Superior temporal gyrus (tissue), 1 donor: ENCODE measurements around the gene NOL3.

Experiments used
- DNase-seq: peaks from one replicate; pipeline ENCODE4 v3.0.0-alpha.2; 2016; ENCODE audit errors: extremely low spot score

NOL3 gene

DNA sequence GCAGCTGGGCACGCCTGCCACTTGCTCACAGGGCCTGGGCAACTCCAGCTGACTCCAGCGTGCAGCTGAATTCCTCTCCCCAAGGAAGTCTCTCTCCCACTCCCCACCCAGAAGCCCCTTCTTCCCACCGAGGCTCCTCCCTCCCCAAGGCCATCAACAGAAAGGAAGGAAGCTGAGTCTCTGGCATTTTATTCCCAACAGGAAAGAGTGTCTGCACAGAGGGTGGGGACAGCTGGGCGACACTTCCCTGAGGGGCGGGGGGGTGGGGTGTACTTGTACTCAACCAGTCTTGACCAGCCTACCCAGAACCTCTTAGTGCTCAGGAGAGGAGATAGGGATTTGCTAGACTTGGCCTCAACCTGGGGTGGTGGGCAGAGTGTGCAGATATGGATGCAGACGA, 19.7 kb downstream of the NOL3 start, which contains the start of gene EXOC3L1:
EXOC3L1 (minus strand) TSS at position 96 of the 400 bp plus-strand sequence. CDS start 460 bp downstream, outside the sequence.
- DNase-seq, result no peak

DNA sequence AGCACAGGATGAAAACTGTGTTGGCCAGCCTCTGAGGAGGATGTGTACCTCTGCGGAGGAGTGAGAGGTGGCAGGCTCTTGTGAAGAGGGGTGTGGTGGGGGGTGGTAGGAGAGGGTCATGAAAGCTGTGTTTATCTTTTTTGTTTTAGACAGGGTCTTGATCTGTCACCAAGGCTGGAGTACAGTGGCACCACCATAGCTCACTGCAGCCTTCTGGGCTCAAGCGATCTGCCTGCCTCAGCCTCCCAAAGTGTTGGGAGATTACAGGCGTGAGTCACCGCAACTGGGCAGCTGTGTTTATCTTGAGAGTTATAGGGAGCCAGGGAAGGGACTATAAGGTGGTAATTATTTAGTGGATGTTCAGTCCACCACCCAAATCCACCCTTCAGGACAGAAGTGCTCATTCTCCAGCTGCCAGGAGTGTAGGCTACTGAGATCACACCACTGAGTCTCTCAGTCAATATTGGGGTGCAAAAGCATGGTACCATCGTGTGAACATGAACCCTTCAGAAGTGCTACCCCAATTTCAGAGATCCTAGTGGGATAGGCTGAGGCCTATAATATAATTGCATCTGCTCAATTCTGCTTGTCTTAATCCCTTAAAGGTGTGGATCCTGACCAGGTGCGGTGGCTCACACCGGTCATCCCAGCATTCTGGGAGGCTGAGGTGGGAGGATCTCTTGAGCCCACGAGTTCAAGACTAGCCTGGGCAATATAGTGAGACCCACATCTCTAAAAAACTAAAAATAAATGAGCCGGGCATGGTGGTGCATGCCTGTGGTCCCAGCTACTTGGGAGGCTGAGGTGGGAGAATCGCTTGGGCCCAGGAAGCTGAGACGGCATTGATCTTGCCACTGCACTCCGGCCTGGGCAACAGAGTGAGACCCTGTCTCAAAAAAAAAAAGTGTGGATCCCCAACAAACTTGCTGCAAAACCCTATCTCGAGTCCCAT, 20.4 kb downstream of the NOL3 start:
- no peak for DNase-seq

DNA sequence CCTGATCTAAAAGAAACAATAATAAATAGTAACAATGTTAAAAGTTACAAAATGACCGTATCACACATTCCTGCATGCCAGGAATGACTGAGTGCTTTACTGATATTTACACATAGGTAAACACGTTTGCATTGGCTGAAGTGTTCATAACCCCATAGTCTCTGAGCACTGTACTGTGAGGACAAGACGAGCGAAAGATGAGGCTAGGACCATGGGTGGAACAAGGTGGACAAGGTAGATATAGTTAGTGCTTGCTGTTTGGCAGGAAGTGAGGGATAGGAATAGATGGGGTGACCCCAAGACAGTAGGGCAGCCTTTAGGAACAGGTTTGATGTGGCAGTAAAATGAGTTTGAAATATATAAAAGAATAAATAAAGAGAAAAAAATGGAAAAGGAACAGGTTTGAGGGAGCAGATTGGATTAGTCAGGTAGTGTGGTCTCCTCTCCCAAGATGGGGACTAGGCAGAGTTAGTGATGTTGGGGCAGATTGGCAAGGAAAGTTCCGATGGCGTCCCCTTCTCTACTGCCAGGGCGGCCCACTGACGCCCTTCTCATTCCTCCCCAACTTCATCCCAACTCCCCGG, 21.2 kb downstream of the NOL3 start:
- no peak for DNase-seq

DNA sequence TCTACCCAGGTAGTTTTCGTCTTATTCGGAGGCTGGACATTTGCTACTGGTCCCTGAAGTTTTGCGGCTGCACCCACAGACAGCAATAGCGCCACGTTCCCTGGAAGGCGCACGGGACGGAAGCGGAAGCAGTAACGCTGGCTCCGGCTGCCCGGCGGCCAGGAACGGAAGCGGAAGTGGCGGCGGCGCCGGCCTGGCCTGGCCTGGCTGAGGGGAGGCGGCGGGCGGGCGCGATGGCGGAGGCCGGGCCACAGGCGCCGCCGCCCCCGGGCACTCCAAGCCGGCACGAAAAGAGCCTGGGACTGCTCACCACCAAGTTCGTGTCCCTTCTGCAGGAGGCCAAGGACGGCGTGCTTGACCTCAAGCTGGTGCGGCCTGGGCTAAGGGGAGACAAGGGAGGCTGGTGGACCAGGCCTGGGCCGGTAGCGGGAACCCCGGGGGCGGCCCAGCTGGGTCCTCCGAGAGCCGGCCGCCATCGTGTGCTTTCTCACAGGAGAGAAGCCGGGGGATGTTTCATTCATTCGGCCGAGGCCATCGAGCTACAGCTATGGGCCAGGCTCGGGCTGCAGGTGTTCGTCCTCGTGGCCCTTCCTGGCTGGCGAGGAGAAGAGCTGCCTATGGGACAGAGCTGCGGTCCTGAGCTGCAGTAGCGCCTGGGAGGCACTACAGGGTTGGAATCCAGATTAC, 21.8 kb downstream of the NOL3 start, which contains the start of gene E2F4:
E2F4 (plus strand) TSS at position 161 of the 687 bp plus-strand sequence; CDS start at position 234, 73 bp downstream.
- DNase-seq, result peak; percentile 96

DNA sequence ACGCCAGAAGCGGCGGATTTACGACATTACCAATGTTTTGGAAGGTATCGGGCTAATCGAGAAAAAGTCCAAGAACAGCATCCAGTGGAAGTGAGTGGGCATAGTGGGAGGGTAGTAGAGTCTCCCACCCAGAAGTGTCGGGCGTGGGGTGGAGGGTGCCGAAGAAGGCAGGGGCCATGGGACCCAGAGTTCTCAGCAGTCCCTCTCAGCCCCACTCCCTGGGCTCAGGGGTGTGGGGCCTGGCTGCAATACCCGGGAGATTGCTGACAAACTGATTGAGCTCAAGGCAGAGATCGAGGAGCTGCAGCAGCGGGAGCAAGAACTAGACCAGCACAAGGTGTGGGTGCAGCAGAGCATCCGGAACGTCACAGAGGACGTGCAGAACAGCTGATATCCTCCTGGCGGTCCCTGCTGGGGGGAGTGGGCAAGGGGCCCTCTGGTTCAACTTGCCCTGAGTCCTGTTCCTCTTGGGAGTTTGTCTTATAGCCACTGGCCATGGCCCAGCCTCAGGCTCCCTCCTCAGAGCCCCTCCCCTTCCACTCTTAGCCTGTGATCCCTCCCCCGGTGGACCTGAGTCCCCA, 22.5 kb downstream of the NOL3 start:
- no peak for DNase-seq

DNA sequence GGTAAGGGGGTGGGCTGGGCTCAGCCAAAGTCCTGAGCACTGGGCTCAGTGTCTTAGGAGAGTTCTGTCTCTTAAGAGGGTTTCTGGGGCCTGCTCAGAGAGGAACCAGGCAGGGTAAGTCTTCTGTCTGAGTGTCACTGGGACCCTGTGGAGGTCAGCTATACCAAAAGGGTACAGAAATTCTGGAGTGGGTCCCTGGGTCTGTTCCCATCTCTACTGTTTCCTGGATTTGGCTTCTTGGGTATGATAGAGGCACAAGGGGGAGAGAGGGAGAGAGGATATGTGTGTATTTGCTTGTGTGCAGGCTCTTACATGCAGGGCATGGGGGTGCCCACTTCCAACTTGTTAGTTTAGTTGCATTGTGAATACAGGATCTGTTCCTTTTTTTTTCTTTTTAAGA, 23.2 kb downstream of the NOL3 start:
- DNase-seq, result no peak

DNA sequence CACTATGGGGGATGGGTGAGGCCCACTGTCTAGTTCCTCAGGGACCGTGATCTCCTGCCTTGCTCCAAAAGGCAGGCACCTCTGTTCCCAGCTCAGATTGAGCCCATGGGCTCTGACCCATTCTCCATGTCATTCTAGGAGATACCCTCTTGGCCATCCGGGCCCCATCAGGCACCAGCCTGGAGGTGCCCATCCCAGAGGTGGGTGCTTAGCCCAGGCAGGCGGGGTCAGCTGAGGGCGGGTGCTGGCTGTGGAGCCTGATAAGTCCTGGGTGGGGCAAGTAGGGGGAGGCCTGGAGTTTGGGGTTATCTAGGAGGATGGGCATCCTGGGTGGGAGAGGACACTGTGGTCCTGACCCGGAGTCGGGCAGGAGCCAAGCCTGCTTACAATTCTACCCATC, 23.9 kb downstream of the NOL3 start:
- DNase-seq, result no peak

DNA sequence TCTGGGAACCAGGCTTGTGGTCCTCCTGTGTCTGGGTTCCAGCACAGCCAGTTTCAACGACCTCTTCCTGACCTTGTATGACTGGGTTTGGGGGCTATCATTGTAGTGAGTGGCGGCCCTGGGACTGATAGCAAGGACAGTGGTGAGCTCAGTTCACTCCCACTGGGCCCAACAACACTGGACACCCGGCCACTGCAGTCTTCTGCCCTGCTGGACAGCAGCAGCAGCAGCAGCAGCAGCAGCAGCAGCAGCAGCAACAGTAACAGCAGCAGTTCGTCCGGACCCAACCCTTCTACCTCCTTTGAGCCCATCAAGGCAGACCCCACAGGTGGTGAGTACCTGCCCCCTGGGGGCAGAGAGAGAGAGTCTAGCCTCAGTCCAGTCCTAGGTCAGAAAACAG, 25.3 kb downstream of the NOL3 start:
- DNase-seq, result no peak

DNA sequence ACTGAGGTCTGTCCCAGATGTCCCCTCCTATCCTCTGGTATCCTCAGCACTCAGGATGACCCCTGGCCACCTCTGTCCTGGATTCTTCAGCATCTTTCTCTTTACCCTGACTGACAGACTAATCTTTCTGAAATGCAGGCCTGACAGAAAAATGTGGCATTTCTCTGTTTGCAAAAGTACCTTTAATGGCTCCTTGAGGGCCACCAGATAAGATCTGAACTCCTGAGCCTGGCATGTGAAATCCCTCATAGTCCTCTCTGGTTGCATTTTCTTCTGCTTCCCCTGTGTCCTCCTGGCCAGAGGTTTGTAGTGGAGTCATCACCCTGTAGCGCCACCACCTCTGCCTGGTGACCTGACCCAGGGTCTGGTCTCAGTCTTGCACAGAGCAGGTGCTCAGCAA, 26.5 kb downstream of the NOL3 start:
- DNase-seq, result no peak

DNA sequence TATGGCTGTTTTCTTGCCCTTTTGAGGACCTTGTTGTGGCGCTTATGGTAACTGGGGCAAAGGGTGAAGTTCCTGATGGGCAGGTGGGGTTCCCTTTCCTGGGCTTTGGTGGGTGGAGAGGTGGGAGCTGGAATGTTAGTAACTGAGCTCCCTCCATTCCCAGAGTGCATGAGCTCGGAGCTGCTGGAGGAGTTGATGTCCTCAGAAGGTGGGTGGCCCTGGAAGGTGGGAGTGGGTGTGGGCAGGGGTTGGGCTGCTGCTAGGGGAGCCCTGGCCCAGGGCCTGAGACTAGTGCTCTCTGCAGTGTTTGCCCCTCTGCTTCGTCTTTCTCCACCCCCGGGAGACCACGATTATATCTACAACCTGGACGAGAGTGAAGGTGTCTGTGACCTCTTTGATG, 27.4 kb downstream of the NOL3 start:
- DNase-seq, result no peak

DNA sequence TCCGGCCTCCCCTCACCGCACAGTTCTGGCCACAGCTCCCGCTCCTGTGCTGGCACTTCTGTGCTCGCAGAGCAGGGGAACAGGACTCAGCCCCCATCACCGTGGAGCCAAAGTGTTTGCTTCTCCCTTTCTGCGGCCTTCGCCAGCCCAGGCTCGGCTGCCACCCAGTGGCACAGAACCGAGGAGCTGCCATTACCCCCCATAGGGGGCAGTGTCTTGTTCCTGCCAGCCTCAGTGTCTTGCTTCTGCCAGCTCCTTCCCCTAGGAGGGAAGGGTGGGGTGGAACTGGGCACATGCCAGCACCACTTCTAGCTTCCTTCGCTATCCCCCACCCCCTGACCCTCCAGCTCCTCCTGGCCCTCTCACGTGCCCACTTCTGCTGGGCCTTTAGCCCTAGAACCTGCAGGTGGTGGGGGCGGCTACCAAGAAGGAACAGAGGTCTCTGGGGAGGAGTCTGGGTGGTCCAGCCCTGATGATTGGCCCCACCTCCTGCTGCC, 27.9 kb downstream of the NOL3 start:
- DNase-seq, result peak; percentile 61

DNA sequence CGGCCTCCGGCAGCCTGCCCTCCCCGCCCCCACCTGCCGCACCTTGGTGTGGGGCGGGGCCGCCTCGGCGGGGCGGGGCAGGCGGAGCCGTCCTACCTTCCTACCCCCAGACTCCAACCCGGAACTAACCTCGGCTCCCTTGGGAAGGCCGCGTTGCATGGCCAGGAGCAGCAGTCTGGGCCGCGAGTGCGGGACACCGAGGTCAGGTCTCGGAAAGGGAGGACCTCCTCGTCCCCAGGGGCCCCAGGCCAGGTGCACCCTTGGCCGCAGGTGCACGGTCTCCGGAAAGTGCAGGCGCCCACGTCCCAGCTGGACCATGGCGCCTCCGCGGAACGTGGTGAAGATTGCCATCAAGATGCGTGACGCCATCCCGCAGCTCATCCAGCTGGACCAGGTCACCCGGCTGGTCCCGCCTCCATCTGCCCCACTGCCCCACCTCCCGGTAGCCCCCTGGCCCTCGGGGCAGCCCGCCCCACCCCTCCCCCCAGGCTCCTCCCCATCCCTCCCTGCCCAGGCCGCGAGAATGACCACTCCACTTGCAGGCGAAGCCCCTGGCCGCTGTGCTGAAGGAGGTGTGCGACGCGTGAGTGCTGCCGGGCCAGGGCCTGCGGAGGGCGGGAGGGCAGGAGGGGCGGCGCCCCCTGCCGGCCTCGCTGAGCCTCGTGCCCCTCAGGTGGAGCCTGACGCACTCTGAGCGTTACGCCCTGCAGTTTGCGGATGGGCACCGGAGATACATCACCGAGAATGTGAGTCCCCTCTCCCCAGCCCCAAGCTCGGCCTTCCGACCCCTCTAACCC, 28.9 kb downstream of the NOL3 start, which contains the start of gene ELMO3:
ELMO3 (plus strand) TSS at position 121 of the 797 bp plus-strand sequence; CDS start at position 317, 196 bp downstream.
- no peak for DNase-seq

DNA sequence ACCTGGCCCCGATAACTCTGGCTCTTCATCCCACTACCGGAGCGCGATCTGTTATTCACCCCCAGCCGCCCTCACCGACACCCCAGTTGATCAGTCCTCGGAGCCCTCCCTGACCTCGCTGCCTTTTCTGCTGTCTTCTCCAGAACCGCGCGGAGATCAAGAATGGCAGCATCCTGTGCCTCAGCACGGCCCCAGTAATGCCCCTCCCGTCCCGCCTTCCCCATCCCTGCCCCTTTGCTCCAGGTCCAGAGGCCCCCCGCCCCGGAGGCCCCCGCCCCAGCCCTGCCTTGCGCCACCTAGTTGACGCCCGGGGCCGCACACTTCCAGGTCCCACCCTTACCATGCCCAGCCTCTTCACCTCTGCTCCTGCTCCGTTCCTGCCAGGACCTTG, 29.5 kb downstream of the NOL3 start:
- DNase-seq, result no peak

DNA sequence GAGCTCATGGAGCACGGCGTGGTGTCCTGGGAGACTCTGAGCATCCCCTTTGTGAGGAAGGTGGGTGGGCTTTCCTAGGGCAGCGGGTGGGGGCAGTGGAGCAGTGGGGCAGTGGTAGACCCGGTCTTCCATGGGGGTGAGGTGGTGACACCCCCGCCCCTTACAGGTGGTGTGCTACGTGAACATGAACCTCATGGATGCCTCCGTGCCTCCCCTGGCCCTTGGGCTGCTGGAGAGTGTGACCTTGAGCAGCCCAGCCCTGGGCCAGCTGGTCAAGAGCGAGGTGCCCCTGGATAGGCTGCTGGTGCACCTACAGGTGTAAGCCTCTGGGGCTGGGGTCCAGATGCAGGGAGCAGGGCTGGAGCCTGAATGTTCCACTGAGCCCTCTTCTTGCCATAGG, 30.2 kb downstream of the NOL3 start:
- DNase-seq, result no peak

DNA sequence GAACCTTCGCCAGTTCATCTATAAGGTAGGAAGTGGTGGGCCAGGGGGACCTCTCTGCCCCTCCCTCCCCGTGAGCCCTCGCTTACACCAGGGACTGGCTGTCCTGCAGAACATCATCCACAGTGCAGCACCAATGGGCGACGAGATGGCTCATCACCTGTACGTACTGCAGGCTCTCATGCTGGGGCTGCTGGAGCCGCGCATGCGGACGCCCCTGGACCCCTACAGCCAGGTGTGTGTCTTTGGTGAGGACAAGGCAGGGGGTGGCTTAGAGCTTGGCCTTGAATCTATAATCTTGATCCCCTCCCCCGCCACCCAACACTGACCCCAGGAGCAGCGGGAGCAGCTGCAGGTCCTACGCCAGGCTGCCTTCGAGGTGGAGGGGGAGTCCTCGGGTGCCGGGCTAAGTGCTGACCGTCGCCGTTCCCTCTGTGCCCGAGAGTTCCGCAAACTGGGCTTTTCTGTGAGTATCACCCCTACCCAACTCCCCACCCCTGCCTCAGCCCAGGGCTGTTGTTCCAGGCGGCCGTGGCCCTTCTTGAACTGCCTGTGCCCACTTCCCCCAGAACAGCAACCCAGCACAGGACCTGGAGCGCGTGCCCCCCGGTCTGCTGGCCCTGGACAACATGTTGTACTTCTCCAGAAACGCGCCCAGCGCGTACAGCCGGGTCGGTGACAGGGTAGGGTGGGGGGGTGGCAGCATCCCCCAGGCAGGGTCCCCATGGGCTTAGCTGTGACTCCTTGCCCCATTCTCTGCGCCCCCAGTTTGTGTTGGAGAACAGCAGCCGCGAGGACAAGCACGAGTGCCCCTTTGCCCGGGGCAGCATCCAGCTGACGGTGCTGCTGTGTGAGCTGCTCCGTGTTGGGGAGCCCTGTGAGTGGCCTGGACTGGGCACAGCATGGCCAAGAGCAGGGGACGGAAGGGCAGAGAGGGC, 31.3 kb downstream of the NOL3 start:
- no peak for DNase-seq

DNA sequence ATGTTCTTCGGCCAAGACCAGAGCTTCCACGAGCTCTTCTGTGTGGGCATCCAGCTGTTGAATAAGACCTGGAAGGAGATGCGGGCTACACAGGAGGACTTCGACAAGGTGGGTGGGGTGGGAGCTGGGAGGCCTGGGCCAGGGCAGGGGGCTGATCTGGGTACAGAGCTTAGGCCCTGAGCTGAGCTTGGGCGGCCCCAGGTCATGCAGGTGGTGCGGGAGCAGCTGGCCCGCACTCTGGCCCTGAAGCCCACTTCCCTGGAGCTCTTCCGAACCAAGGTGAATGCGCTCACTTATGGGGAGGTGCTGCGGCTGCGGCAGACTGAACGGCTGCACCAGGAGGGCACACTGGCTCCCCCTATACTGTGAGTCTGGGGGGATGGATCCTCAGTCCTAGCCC, 32.1 kb downstream of the NOL3 start:
- no peak for DNase-seq

DNA sequence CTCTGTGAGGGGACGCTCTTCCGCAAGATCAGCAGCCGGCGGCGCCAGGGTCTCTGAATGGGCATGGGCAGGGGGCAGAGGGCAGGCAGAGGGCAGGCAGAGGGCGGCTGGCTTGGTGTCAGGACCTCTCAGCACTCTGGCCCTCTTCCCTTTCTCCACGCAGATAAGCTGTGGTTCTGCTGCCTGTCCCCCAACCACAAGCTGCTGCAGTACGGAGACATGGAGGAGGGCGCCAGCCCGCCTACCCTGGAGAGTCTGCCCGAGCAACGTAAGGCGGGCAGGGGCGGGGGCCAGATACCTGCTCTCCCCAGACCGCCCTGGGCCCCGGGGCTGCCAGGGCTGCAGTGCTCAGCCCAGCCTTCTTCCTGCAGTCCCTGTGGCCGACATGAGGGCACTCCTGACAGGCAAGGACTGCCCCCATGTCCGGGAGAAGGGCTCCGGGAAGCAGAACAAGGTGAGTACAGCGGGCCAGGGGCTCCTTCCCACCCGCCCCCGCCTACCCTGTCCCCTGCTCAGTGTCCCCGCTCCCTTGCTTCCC, 32.7 kb downstream of the NOL3 start:
- DNase-seq, result no peak

DNA sequence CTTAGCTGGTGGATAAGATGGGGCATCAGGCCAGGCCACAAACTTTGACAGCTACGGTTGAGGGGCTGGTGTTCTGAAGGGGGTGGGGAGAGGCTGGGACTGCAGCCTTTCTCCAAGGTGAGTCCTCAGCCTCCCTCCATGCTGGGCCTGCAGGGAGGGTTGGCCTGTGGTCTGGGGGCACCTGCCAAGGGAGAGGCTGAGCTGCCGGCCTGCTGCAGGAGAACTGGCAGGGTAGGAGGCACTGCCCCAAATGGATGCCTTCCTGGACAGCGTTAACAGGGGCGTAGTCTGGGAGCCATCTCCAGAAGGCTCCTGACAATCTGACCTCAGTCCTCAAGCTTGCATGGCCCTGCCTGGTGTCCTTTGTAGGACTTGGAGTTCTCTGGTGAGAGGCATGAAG, 33.7 kb downstream of the NOL3 start:
- DNase-seq, result no peak

DNA sequence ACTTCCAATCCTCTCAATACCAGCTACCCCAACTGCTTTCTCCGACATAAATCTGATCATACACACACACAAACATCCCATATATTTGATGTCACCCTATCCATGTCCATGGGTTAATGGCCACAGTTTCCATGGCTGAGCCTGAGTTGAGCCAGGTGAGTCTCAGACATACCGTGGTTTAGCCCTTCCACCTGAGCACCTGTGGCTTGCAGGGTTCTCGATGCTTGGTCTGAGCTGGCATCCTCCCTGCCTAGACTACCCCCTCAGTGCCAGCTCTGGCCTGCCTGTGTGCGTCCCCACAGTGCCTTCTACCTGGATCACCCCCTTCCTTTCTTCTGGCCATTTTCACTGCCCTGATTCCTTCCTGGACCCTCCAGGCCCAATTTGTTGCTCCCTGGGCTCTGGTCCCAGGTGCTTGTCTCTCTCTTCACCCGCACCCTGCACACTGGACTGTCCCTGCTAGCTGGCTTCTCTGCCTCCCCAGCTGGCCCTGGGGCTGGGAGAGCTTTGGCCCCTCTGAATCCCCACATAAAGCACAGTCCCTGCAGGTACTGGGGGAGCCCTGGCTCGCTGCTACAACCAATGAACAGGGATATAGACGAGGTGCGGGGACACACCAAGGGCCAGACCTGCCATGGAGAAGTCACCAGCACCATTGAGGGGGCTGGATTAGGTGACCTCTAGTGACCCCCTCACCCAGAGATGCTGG, 35.9 kb downstream of the NOL3 start:
- no peak for DNase-seq
